GM18502 (cell line): ENCODE results near the gene TCERG1L.
"Not testable (repeated sequence)": the region's sequence is repeated elsewhere in the genome, so short reads cannot be mapped to it uniquely, and the experiment has no call there.

Source experiments
- ATAC-seq: cut with Tn5 transposase; IDR thresholded peaks from one replicate; pipeline ENCODE4 v1.9.1; 2021; ENCODE audit warnings: mild to moderate bottlenecking; ENCODE audit not compliant: unreplicated experiment, poor library complexity

TCERG1L gene

GRCh38 chr10:131198401-131198800, 113.1 kb downstream of the TCERG1L start:
- ATAC-seq, result no peak

DNA sequence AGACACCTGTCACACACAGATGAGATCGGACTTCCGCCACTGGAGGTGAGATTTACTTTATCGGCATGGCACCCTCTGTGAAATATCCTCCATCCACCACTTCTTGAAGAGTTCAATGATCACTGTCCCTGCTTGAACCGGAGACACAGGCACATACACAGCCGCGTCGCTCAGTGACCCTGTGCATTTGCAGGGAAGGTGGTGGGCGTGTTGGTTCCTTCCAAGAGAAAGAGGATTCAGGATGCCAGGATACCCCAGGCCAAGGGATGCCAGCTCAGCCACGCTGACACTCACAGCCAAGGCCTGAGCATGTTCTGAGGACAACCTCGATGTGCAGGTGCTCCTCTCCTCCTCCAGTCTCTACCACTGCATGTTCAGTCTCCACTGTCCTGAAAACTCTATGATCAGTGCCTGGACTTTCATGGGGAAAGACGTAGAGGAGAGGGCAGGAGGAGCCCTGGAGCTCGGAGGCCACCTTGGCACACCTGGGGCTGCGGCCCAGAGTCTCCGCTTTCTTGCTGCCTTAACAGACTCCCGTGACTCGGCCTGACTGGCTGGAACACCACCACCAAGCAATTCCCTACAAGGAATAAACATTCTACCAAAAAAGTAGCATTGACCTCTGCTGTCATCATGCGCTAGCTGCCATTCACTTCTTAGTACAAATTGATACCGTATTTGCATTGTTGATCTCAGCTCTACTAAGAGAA, 115.2 kb downstream of the TCERG1L start:
- no peak for ATAC-seq

DNA sequence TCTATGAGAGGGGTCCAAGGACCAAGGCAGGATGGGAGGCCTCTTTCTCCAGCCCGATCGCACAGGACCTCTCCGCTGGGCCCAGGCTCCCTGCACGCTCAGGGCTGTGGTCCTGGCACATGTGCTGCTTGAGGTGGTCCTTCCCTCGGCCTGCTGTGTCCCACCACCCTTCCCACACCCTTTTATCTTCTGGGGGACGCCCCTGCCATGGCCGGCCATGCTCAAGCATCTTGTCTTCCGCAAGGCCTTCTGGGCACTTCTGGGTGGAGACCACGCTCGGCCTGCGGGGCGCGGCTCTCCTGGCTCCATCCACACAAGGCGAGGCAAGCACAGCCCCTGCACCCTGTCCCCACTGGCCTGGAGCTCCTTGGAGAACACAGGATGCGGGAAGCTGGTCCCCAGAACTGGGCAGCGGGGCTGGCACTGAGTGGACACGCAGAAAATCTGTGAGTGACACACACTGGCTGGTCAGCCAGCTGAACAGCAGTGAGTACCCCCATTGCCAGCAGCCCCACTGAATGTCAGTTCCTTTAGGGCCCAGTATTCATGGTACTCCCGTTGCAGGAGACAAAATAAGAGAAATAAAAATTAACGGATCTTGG, 115.9 kb downstream of the TCERG1L start:
- no peak for ATAC-seq

DNA sequence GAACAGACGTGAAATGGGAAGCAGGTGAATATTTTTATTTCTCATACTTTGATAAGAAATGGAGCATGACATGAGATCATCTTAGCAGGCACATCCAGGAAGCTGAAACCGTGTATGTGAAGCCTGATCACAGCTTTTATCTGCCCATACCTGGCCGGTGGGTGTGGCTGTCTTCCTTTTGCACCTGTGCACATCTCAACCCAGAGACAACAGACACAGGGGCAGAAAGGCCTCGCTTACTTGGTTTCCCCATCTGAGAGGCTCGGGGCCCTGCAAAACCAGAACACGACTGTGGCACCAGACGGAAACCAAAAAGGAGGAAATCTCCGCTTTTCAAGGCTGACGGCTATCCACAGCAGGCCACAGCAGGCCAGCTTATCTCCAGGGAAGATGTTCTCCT, 116.4 kb downstream of the TCERG1L start:
- ATAC-seq, result no peak

- no peak for ATAC-seq
These were observed 117.6 kb downstream of the TCERG1L start for GRCh38 chr10:131193923-131194322.

DNA sequence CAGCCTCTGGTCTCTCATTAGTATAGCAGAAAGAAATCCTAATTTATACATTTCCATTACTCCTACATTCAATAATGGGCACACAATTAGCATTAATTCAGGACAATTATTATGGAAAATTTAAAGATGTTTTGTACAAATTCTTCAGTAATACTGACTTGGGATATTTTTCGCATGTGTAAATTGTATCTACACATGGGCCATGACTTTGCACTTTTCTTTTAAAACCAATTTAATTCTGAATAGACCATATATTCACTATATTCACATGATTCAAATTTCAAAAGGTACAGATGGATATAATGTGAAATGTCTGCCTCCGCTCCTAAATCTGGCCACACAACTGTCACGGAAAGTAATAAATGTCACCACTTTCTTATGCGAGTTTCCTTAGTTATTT, 123.0 kb downstream of the TCERG1L start:
- ATAC-seq, result no peak

DNA sequence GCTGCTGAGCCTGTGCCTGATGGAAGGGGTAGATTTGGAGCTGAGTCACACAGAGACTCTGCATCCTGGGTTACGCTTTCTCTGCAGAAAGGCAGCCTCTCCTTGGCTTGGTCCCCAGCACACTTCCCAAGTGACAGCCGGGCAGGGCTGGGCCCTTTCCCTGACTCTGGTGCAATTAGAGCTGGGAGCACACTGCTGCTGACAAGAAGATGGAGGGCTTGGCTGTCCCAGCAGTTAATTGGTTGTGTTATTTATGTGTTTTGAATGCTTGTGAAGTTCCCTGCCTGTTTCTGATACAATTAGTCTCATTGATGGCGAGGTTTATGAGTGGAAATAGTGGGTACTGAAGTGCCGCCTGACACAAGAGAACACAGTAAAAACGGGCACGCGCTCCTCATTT, 123.6 kb downstream of the TCERG1L start:
- no peak for ATAC-seq

DNA sequence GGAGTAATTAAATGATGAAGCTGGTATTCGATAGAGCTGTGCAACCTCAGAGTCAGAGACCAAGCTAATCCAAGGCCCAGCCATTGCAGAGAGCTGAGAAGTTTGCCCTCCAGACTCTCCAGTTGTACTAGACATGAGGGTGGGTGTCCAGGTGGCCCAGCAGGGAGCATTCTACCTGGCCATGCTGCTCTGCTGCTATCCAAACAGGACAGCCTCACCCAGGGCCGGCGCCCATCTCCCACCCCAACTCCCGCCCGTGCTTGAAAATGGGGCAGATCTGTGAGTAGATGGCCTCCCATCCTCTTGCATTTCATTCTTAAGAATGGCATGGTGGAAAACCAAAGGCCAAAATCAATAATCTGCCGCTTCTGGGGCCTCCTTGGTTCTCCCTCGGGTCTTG, 124.2 kb downstream of the TCERG1L start:
- ATAC-seq, result no peak

DNA sequence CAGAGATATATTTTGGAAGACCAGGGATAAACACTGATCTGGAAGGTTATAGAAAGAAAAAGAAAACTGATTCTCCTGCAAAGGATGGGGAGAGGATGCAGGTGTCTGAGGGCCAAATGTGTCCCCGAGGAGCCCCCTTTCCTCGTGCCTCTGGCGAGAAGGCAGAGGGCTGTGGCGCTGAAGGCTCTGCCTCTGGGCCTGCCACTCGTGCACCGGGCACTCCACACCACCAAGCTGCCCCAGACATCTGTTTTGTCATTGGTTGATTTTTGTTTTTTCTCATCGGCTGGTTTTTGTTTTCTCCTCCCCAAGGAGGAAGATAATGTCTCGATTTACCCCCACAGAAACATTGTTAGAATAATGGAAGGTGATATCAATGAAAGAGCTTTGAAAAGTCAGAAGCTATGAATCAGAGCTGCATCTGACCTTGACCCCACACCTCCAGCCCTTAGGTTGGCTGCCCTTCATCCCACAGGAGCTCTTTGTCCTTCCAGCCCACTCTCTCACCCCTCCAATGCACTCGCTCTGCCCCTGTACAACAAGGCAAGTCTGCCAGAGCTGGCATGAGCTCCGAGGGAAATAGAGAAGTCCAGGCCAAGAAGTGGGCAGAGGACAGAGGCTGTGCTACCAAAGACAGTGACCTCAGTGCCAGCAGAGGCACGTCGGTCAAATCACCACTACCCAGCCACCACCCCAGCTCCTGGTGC, 124.8 kb downstream of the TCERG1L start:
- ATAC-seq, result no peak

GRCh38 chr10:131184503-131184902, 127.0 kb downstream of the TCERG1L start:
- no peak for ATAC-seq

GRCh38 chr10:131183546-131184045, 127.9 kb downstream of the TCERG1L start:
- no peak for ATAC-seq

DNA sequence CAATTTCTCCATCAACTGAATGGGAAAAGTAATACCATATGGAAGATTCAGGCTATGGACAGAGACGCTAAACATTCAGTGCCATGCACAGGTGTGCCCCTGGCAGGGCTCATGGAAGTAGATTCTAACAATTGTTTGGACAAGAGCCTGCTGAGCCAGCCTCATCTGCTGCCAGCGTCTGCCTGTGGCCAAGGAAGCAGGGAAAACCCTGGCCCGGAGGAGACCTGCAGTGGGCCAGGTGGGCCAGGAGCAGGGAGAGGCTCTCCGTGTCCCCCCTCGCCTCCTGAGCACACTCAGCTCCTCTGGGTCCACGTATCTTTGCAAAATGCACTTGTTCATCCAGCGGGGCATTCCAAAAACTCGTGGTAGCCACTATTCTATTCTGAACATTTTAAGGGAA, 130.1 kb downstream of the TCERG1L start:
- ATAC-seq, result no peak

- ATAC-seq, result no peak
These were observed 130.6 kb downstream of the TCERG1L start for GRCh38 chr10:131180740-131181415.

DNA sequence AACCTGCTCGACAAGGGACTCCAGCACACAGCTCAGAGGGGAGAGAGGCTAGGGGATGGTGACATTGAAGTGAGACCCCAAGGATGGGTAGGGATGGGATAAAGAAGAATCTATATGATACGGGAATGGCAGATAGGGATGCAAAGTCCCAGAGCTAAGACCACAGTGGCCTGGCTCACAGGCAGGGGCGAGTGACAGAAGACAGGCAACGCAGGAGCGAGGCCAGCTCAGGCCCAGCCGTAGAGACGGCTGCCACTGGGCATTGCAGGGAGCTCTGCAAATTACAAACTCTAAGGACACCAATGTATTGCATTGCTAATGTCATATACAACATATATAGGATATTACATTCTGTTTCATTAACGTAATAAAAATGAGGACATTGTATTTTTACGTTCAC, 131.4 kb downstream of the TCERG1L start:
- ATAC-seq, result no peak

DNA sequence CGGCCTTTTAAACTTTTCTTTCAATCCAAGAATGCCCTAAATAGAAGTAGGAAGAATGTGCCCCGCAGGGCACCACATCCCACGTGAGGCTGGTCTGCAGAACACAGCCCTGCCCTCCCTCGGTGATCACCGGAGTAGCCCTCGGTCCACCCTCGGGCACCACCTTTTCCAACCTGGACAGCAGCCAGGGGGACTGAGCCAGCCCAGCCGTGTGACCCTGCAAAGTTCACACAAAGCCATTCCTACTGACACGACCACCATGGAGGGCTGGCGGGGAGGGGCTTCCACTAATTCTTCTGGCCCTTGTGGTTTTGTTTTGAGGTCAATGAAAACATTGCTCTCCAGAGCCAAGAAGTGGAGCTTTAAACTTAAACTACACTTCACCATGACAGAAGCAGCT, 132.2 kb downstream of the TCERG1L start:
- ATAC-seq, result no peak

- ATAC-seq, result no peak
These were observed 132.8 kb downstream of the TCERG1L start for GRCh38 chr10:131178521-131179331.

- no peak for ATAC-seq
These were observed 133.8 kb downstream of the TCERG1L start for GRCh38 chr10:131177431-131178327.

- no peak for ATAC-seq
These were observed 134.6 kb downstream of the TCERG1L start for GRCh38 chr10:131176907-131177306.

GRCh38 chr10:131176324-131176723, 135.2 kb downstream of the TCERG1L start:
- ATAC-seq, result not testable (repeated sequence)
